Stimulated activated naive CD8-positive, alpha-beta T cell treated with anti-CD3 and anti-CD28 coated beads, Interleukin-15, amount 100 ng/mL, for 72 hours (primary cell): Measurements from ENCODE around the gene ZNF609.
A peak's percentile ranks its signal among the peaks of the same experiment; 100 is the strongest.

Source experiments
- ATAC-seq: fragments of 150-1000 bp; cut with Tn5 transposase; 2 replicates; pipeline ENCODE4 v1.10.0; 2021; ENCODE audit warnings: mild to moderate bottlenecking, moderate library complexity
- DNase-seq, 2 donors: peaks; one replicate each; pipeline ENCODE4 v3.0.0; 2021 to 2022
- H3K27ac Mint-ChIP-seq, 2 donors: one replicate each; pipeline ENCODE4 v1.8.0; 2022; ENCODE audit warnings: mild to moderate bottlenecking in 2 of 2, mixed read lengths in 2 of 2, moderate library complexity in 2 of 2
- H3K27me3 Mint-ChIP-seq: one replicate; pipeline ENCODE4 v1.8.0; 2022; ENCODE audit warnings: mixed read lengths
- H3K4me1 Mint-ChIP-seq: one replicate; pipeline ENCODE4 v1.8.0; 2022; ENCODE audit warnings: mild to moderate bottlenecking, mixed read lengths
- H3K4me3 Mint-ChIP-seq, 2 donors: one replicate each; pipeline ENCODE4 v1.8.0; 2022; ENCODE audit warnings: mild to moderate bottlenecking in 2 of 2, mixed read lengths in 2 of 2, moderate library complexity in 1 of 2
- H3K9me3 Mint-ChIP-seq, 2 donors: one replicate each; pipeline ENCODE4 v1.8.0; 2022; ENCODE audit warnings: mixed read lengths in 2 of 2

Gene ZNF609

GRCh38 chr15:64682255-64682654 is 221.9 kb downstream of the ZNF609 start:
- H3K9me3 Mint-ChIP-seq = no peaks in the 10 kb centered on the region
- H3K27me3 Mint-ChIP-seq = no peaks in the 10 kb centered on the region
- H3K4me3 Mint-ChIP-seq = no peak overlapping the region
- peak overlapping the region in 1 of 2 donors; percentile 84 for H3K27ac Mint-ChIP-seq
- DNase-seq (no peak), ATAC-seq (no peak)
- no peaks in the 10 kb centered on the region for H3K4me1 Mint-ChIP-seq

- no peak overlapping the region for H3K4me3 Mint-ChIP-seq
- DNase-seq (no peak), ATAC-seq (no peak)
- H3K27ac Mint-ChIP-seq = no peak overlapping the region
- H3K4me1 Mint-ChIP-seq = no peaks in the 10 kb centered on the region
- H3K9me3 Mint-ChIP-seq = no peaks in the 10 kb centered on the region
- H3K27me3 Mint-ChIP-seq = no peaks in the 10 kb centered on the region
These were observed 223.0 kb downstream of the ZNF609 start for GRCh38 chr15:64683378-64683777.

GRCh38 chr15:64685230-64685888 is 225.0 kb downstream of the ZNF609 start:
- H3K9me3 Mint-ChIP-seq = no peaks in the 10 kb centered on the region
- ATAC-seq (no peak), DNase-seq (no peak)
- no peaks in the 10 kb centered on the region for H3K4me1 Mint-ChIP-seq
- no peaks in the 10 kb centered on the region for H3K27me3 Mint-ChIP-seq
- no peak overlapping the region for H3K27ac Mint-ChIP-seq
- no peak overlapping the region for H3K4me3 Mint-ChIP-seq

GRCh38 chr15:64686130-64686735 is 225.9 kb downstream of the ZNF609 start:
- H3K4me3 Mint-ChIP-seq = no peak overlapping the region
- no peaks in the 10 kb centered on the region for H3K9me3 Mint-ChIP-seq
- no peaks in the 10 kb centered on the region for H3K27me3 Mint-ChIP-seq
- H3K4me1 Mint-ChIP-seq = peaks cover 3% of the 10 kb centered on the region
- H3K27ac Mint-ChIP-seq = peak overlapping the region in 1 of 2 donors; percentile 46
- DNase-seq = no peak
- no peak for ATAC-seq

- ATAC-seq (no peak), DNase-seq (no peak)
- Mint-ChIP-seq H3K27ac (peak overlapping the region in 1 of 2 donors; percentile 93), H3K4me3 (no peak overlapping the region), H3K27me3 (no peaks in the 10 kb centered on the region), H3K4me1 (peaks cover 12% of the 10 kb centered on the region), H3K9me3 (no peaks in the 10 kb centered on the region)
These were observed 226.8 kb downstream of the ZNF609 start for GRCh38 chr15:64687172-64687571.

GRCh38 chr15:64687688-64688087 is 227.3 kb downstream of the ZNF609 start:
- Mint-ChIP-seq H3K27ac (peak overlapping the region in 1 of 2 donors; percentile 79), H3K27me3 (no peaks in the 10 kb centered on the region), H3K4me3 (no peak overlapping the region), H3K9me3 (no peaks in the 10 kb centered on the region), H3K4me1 (peaks cover 14% of the 10 kb centered on the region)
- DNase-seq (no peak), ATAC-seq (no peak)

- Mint-ChIP-seq H3K4me3 (no peak overlapping the region), H3K9me3 (no peaks in the 10 kb centered on the region), H3K4me1 (peaks cover 21% of the 10 kb centered on the region), H3K27ac (no peak overlapping the region), H3K27me3 (no peaks in the 10 kb centered on the region)
- ATAC-seq (no peak), DNase-seq (no peak)
These were observed 228.4 kb downstream of the ZNF609 start for GRCh38 chr15:64688770-64689169.

GRCh38 chr15:64690008-64690407 is 229.6 kb downstream of the ZNF609 start:
- ATAC-seq = no peak
- H3K27ac Mint-ChIP-seq = no peak overlapping the region
- no peaks in the 10 kb centered on the region for H3K9me3 Mint-ChIP-seq
- H3K4me3 Mint-ChIP-seq = no peak overlapping the region
- H3K27me3 Mint-ChIP-seq = no peaks in the 10 kb centered on the region
- DNase-seq = no peak
- peaks cover 21% of the 10 kb centered on the region for H3K4me1 Mint-ChIP-seq

- no peak for ATAC-seq
- DNase-seq = no peak
- H3K4me3 Mint-ChIP-seq = no peak overlapping the region
- H3K4me1 Mint-ChIP-seq = peaks cover 27% of the 10 kb centered on the region
- H3K27me3 Mint-ChIP-seq = no peaks in the 10 kb centered on the region
- no peaks in the 10 kb centered on the region for H3K9me3 Mint-ChIP-seq
- H3K27ac Mint-ChIP-seq = peak overlapping the region in 1 of 2 donors; percentile 61
These were observed 230.4 kb downstream of the ZNF609 start for GRCh38 chr15:64690578-64691296.

GRCh38 chr15:64691896-64692565 is 231.7 kb downstream of the ZNF609 start:
- no peak for ATAC-seq
- Mint-ChIP-seq H3K4me3 (no peak overlapping the region), H3K27me3 (no peaks in the 10 kb centered on the region), H3K4me1 (peaks cover 36% of the 10 kb centered on the region), H3K9me3 (no peaks in the 10 kb centered on the region), H3K27ac (no peak overlapping the region)
- DNase-seq = no peak

GRCh38 chr15:64693134-64693533 is 232.8 kb downstream of the ZNF609 start:
- H3K27ac Mint-ChIP-seq = peak overlapping the region in 1 of 2 donors; percentile 18
- no peak for ATAC-seq
- no peak overlapping the region for H3K4me3 Mint-ChIP-seq
- no peaks in the 10 kb centered on the region for H3K27me3 Mint-ChIP-seq
- H3K9me3 Mint-ChIP-seq = no peaks in the 10 kb centered on the region
- peaks cover 48% of the 10 kb centered on the region for H3K4me1 Mint-ChIP-seq
- DNase-seq = no peak

- Mint-ChIP-seq H3K27ac (peak overlapping the region in 1 of 2 donors; percentile 27), H3K9me3 (no peaks in the 10 kb centered on the region), H3K4me1 (peaks cover 64% of the 10 kb centered on the region), H3K27me3 (no peaks in the 10 kb centered on the region), H3K4me3 (no peak overlapping the region)
- ATAC-seq (no peak), DNase-seq (no peak)
These were observed 234.4 kb downstream of the ZNF609 start for GRCh38 chr15:64694816-64695215.

- no peak for ATAC-seq
- H3K27me3 Mint-ChIP-seq = no peaks in the 10 kb centered on the region
- H3K27ac Mint-ChIP-seq = no peak overlapping the region
- no peak for DNase-seq
- peaks cover 72% of the 10 kb centered on the region for H3K4me1 Mint-ChIP-seq
- no peaks in the 10 kb centered on the region for H3K9me3 Mint-ChIP-seq
- no peak overlapping the region for H3K4me3 Mint-ChIP-seq
These were observed 235.2 kb downstream of the ZNF609 start for GRCh38 chr15:64695561-64695992.

- Mint-ChIP-seq H3K27ac (no peak overlapping the region), H3K4me1 (peaks cover 76% of the 10 kb centered on the region)
These were observed 236.1 kb downstream of the ZNF609 start for GRCh38 chr15:64696481-64696880.

GRCh38 chr15:64697911-64698369 is 237.6 kb downstream of the ZNF609 start:
- peak overlapping the region in 1 of 2 donors; percentile 63 for H3K27ac Mint-ChIP-seq
- ATAC-seq (peak; percentile 84), DNase-seq (peak; percentile 11 to 74)
- H3K4me3 Mint-ChIP-seq = peak overlapping the region in 1 of 2 donors; percentile 4
- H3K27me3 Mint-ChIP-seq = no peaks in the 10 kb centered on the region
- no peaks in the 10 kb centered on the region for H3K9me3 Mint-ChIP-seq
- H3K4me1 Mint-ChIP-seq = peaks cover 73% of the 10 kb centered on the region

More at GRCh38 chr15:64696481-64696880, 236.1 kb downstream of the ZNF609 start:
- DNase-seq (no peak), ATAC-seq (no peak)
- Mint-ChIP-seq H3K27me3 (no peaks in the 10 kb centered on the region), H3K4me3 (no peak overlapping the region), H3K9me3 (no peaks in the 10 kb centered on the region)
